Endodermal cell (in vitro differentiated cells): ENCODE results near the gene RCOR3. TPM values are rescaled to one million over a fixed set of nuclear protein-coding genes. Genes with fewer than 3 reads are reported as not detected.

ENCODE experiments used
- DNase-seq: peaks from one replicate; pipeline ENCODE4 v3.0.0-alpha.2; 2017
- H3K27ac ChIP-seq: 2 replicates; pipeline ENCODE4 v1.5.1; 2013; ENCODE audit warnings: mild to moderate bottlenecking, low read depth, low read length, moderate library complexity
- H3K27me3 ChIP-seq: 2 replicates; pipeline ENCODE4 v1.6.1; 2013; ENCODE audit warnings: mild to moderate bottlenecking, low read length, moderate library complexity; ENCODE audit not compliant: insufficient read depth, control insufficient read depth, poor library complexity, severe bottlenecking
- H3K36me3 ChIP-seq: 2 replicates; pipeline ENCODE4 v1.7.0; 2013; ENCODE audit warnings: mild to moderate bottlenecking, low read length, moderate library complexity; ENCODE audit not compliant: control insufficient read depth, insufficient read depth
- H3K4me1 ChIP-seq: one replicate; pipeline ENCODE4 v1.7.0; 2013; ENCODE audit warnings: low read length; ENCODE audit not compliant: control insufficient read depth, insufficient read depth
- H3K4me3 ChIP-seq: 2 replicates; pipeline ENCODE4 v1.5.1; 2013; ENCODE audit warnings: mild to moderate bottlenecking, low read length, moderate library complexity
- H3K9ac ChIP-seq: 2 replicates; pipeline ENCODE4 v1.6.1; 2013; ENCODE audit warnings: mild to moderate bottlenecking, low read length, moderate library complexity; ENCODE audit not compliant: poor library complexity, severe bottlenecking; ENCODE audit errors: extremely low read depth
- H3K9me3 ChIP-seq: 2 replicates; pipeline ENCODE4 v1.6.1; 2013; ENCODE audit warnings: mild to moderate bottlenecking, low read length, moderate library complexity; ENCODE audit not compliant: control insufficient read depth
- H3K27ac Mint-ChIP-seq: 2 replicates; pipeline ENCODE4 v1.8.0; 2020; ENCODE audit warnings: mixed read lengths
- H3K27me3 Mint-ChIP-seq: 2 replicates; pipeline ENCODE4 v1.8.0; 2021; ENCODE audit warnings: mild to moderate bottlenecking, mixed read lengths; ENCODE audit not compliant: insufficient read depth
- H3K36me3 Mint-ChIP-seq: 2 replicates; pipeline ENCODE4 v1.8.0; 2020; ENCODE audit warnings: low read depth, mixed read lengths
- H3K4me1 Mint-ChIP-seq: 2 replicates; pipeline ENCODE4 v1.8.0; 2020; ENCODE audit warnings: mixed read lengths
- H3K4me3 Mint-ChIP-seq: 2 replicates; pipeline ENCODE4 v1.8.0; 2020; ENCODE audit warnings: mild to moderate bottlenecking, moderate library complexity, mixed read lengths
- H3K9me3 Mint-ChIP-seq: 2 replicates; pipeline ENCODE4 v1.8.0; 2020; ENCODE audit warnings: mild to moderate bottlenecking, mixed read lengths
- CTCF ChIP-seq: fragments of 200-600 bp; sonication (generic); conservative IDR thresholded peaks from 2 replicates; pipeline ENCODE4 v1.5.0; 2021; ENCODE audit warnings: antibody characterized with exemption, mild to moderate bottlenecking
- WGBS, 2 experiments: methylation state at CpG; one replicate each; pipeline versions ENCODE4 v1.1.5 to v1.1.7; 2013; ENCODE audit warnings: missing lambda C conversion rate in 2 of 2, mixed read lengths in 1 of 2; ENCODE audit not compliant: insufficient coverage in 1 of 2, insufficient read length in 1 of 2; 5-methylcytosine and 5-hydroxymethylcytosine counted together
- total RNA-seq, 2 donors: library from RNA; stranded (reverse); fragmentation: NEBNext Ultra II Directional in 1 of 2; extraction: Animal tissue kit (Norgen Biotek cat#: 25700) in 1 of 2; gene quantifications; 2 replicates in 1 of 2; 3 replicates in 1 of 2; pipeline ENCODE4 v1.2.1, GENCODE V29; 2021

RCOR3 gene
- total RNA-seq, 2 donors from 2014 or later = 133 to 134 TPM

- Mint-ChIP-seq H3K27ac (no peak overlapping the region), H3K27me3 (no peaks in the 10 kb centered on the region), H3K4me3 (no peak overlapping the region), H3K9me3 (peaks cover 22% of the 10 kb centered on the region), H3K4me1 (no peaks in the 10 kb centered on the region), H3K36me3 (peaks cover 62% of the 10 kb centered on the region)
- Histone ChIP-seq H3K36me3 (peaks cover 63% of the 10 kb centered on the region), H3K27ac (no peak overlapping the region), H3K4me1 (no peaks in the 10 kb centered on the region), H3K9ac (no peak overlapping the region), H3K4me3 (no peak overlapping the region), H3K27me3 (no peaks in the 10 kb centered on the region), H3K9me3 (peaks cover 22% of the 10 kb centered on the region)
- no peak for DNase-seq
- no peak for TF ChIP-seq CTCF
- WGBS, 2 experiments = 0% methylated on average over 1 of the region's 1 CpG
Observed at GRCh38 chr1:211353562-211354212, 94.5 kb downstream of the RCOR3 start.

GRCh38 chr1:211355873-211356272 is 96.7 kb downstream of the RCOR3 start:
- no peaks in the 10 kb centered on the region for H3K27me3 ChIP-seq
- Mint-ChIP-seq H3K4me3 (no peak overlapping the region), H3K4me1 (no peaks in the 10 kb centered on the region), H3K27me3 (no peaks in the 10 kb centered on the region), H3K36me3 (peaks cover 66% of the 10 kb centered on the region), H3K27ac (no peak overlapping the region), H3K9me3 (peaks cover 16% of the 10 kb centered on the region)
- no peak overlapping the region for H3K4me3 ChIP-seq
- no peak for DNase-seq
- H3K36me3 ChIP-seq = peaks cover 78% of the 10 kb centered on the region
- no peak overlapping the region for H3K9ac ChIP-seq
- no peak overlapping the region for H3K27ac ChIP-seq
- H3K9me3 ChIP-seq = peaks cover 18% of the 10 kb centered on the region
- WGBS, 2 experiments = 94 to 100% methylated on average over 3 to 4 of the region's 4 CpGs
- no peaks in the 10 kb centered on the region for H3K4me1 ChIP-seq
- no peak for TF ChIP-seq CTCF

GRCh38 chr1:211356723-211357407 is 97.7 kb downstream of the RCOR3 start:
- no peak for TF ChIP-seq CTCF
- Mint-ChIP-seq H3K9me3 (peaks cover 8% of the 10 kb centered on the region), H3K27ac (no peak overlapping the region), H3K4me1 (no peaks in the 10 kb centered on the region), H3K27me3 (no peaks in the 10 kb centered on the region), H3K4me3 (no peak overlapping the region), H3K36me3 (peaks cover 65% of the 10 kb centered on the region)
- Histone ChIP-seq H3K9ac (no peak overlapping the region), H3K36me3 (peaks cover 85% of the 10 kb centered on the region), H3K9me3 (peaks cover 11% of the 10 kb centered on the region), H3K4me3 (no peak overlapping the region), H3K27me3 (no peaks in the 10 kb centered on the region), H3K27ac (no peak overlapping the region), H3K4me1 (no peaks in the 10 kb centered on the region)
- WGBS, 2 experiments = 73 to 79% methylated on average over 4 to 5 of the region's 5 CpGs
- DNase-seq = no peak
